ENCODE data around the gene CHI3L2. TPM values are rescaled to one million over a fixed set of nuclear protein-coding genes. Genes with fewer than 3 reads are reported as not detected.
A peak's percentile ranks its signal among the peaks of the same experiment; 100 is the strongest.

CHI3L2 gene
- total and polyA plus RNA-seq, 2 experiments from 2014 or later = 0.68 TPM; not detected in 1

DNA sequence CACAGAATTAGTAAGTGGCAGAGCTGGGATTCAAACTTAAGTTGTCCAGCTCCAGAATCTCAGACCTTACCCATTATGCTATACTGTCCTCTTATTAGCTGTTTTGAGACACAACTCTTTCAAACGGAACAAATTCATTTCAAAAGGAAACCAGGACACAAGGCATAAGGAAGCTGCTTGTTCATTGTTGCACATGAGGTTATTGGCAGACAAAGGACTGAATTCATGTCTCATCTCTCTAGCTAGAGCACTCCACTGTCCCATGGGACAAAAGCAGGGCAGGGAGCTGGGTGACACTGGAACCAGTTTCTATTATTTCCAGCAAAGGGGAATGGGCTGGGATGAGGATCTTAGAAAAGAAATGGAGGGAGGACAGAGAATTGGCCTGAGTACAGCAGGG lies 26.4 kb downstream of the CHI3L2 start (continued):
- TF ChIP-seq, protein P1, sequence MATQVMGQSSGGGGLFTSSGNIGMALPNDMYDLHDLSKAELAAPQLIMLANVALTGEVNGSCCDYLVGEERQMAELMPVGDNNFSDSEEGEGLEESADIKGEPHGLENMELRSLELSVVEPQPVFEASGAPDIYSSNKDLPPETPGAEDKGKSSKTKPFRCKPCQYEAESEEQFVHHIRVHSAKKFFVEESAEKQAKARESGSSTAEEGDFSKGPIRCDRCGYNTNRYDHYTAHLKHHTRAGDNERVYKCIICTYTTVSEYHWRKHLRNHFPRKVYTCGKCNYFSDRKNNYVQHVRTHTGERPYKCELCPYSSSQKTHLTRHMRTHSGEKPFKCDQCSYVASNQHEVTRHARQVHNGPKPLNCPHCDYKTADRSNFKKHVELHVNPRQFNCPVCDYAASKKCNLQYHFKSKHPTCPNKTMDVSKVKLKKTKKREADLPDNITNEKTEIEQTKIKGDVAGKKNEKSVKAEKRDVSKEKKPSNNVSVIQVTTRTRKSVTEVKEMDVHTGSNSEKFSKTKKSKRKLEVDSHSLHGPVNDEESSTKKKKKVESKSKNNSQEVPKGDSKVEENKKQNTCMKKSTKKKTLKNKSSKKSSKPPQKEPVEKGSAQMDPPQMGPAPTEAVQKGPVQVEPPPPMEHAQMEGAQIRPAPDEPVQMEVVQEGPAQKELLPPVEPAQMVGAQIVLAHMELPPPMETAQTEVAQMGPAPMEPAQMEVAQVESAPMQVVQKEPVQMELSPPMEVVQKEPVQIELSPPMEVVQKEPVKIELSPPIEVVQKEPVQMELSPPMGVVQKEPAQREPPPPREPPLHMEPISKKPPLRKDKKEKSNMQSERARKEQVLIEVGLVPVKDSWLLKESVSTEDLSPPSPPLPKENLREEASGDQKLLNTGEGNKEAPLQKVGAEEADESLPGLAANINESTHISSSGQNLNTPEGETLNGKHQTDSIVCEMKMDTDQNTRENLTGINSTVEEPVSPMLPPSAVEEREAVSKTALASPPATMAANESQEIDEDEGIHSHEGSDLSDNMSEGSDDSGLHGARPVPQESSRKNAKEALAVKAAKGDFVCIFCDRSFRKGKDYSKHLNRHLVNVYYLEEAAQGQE (IDR thresholded peaks at IDR 0.05; ENCODE audit: unreplicated experiment) = no peak

DNA sequence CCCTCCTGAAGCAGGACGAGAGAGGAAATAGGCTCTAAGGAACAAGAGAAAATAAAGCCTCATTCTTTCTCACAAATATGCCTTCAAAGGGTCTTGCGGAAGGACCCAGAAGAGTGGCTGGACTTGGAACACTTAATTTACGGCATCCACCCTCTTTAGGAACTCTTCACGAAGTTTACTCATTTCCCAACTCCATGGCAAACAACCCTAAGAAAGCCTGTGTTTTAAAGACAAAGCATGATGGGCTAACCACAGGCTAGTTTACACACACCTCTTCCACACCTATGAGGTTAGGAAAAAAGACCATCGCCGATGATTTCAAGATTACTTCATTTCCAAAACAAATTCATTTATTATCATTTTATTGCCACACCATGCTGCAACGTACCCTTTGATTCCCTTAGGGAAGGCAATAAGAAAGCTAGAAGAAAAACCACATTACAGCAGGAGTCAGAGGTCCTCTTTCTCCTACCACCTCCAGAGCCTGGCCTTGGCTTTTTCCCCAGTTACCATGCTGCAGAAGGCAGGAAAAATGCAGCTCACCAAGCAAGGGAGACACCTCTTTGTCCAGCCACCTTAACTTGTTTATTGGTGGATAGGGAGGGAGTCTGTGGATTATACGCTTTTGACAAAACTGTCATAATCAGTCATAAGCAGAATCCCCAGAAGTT lies 29.6 kb downstream of the CHI3L2 start:
- Histone ChIP-seq H3K4me3 (no peak overlapping the region), H3K9me2 (ENCODE audit: insufficient read depth) (peaks cover 5% of the 10 kb centered on the region; the same call in 1 of the 2 replicates), H3K36me3 (ENCODE audit: insufficient read depth) (no peaks in the 10 kb centered on the region), H3F3A (replicated peaks; ENCODE audit: low read depth) (no peaks in the 10 kb centered on the region), H3K27ac (ENCODE audit: low read depth) (no peak overlapping the region), H3K4me1 (ENCODE audit: insufficient read depth) (0 out of 2 replicates have a peak, but pooled peaks cover 8% of the 10 kb centered on the region), H2AFZ (peak overlapping the region; percentile 3; the same call in 1 of the 2 replicates), H3K4me2 (no peak overlapping the region), H3K27me3 (ENCODE audit: insufficient read depth) (no peaks in the 10 kb centered on the region), H3K79me2 (replicated peaks; ENCODE audit: insufficient read depth) (no peaks in the 10 kb centered on the region), H4K20me1 (replicated peaks; ENCODE audit: insufficient read depth) (no peaks in the 10 kb centered on the region)
- no peak overlapping the region for H3K4me3 Mint-ChIP-seq
- no peaks in the 10 kb centered on the region for H3K9me3 Mint-ChIP-seq
- H3K4me1 Mint-ChIP-seq = peaks cover 5% of the 10 kb centered on the region; the same call in 2 of the 3 replicates
- no peak overlapping the region for H3K27ac Mint-ChIP-seq
- peaks cover 7% of the 10 kb centered on the region for H3K27me3 Mint-ChIP-seq (ENCODE audit: insufficient read depth, low read depth, poor library complexity)
- no peak for ATAC-seq
- no peak for DNase-seq (ENCODE audit: low spot score)
- H3K36me3 Mint-ChIP-seq (ENCODE audit: low read depth) = no peaks in the 10 kb centered on the region
- TF ChIP-seq, protein P2, sequence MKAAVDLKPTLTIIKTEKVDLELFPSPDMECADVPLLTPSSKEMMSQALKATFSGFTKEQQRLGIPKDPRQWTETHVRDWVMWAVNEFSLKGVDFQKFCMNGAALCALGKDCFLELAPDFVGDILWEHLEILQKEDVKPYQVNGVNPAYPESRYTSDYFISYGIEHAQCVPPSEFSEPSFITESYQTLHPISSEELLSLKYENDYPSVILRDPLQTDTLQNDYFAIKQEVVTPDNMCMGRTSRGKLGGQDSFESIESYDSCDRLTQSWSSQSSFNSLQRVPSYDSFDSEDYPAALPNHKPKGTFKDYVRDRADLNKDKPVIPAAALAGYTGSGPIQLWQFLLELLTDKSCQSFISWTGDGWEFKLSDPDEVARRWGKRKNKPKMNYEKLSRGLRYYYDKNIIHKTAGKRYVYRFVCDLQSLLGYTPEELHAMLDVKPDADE (IDR thresholded peaks at IDR 0.05) = no peak
- TF ChIP-seq STAT1 (IDR thresholded peaks at IDR 0.05; ENCODE audit: unreplicated experiment) (no peak), ZNF331 (CRISPR knock-in tag; IDR thresholded peaks at IDR 0.05; ENCODE audit: low read depth) (no peak), JUNB (IDR thresholded peaks at IDR 0.05; ENCODE audit: unreplicated experiment) (no peak), POLR2AphosphoS5 (IDR thresholded peaks at IDR 0.05; ENCODE audit: low read depth) (no peak), CREB1 (CRISPR knock-in tag; IDR thresholded peaks at IDR 0.05; ENCODE audit: low read depth) (no peak), EZH2phosphoT487 (IDR thresholded peaks at IDR 0.05; ENCODE audit: unreplicated experiment) (no peak), EZH2 (IDR thresholded peaks at IDR 0.05; ENCODE audit: low read depth, unreplicated experiment) (no peak), ZNF114 (CRISPR knock-in tag; IDR thresholded peaks at IDR 0.05) (no peak)
- TF ChIP-seq, protein P1 (IDR thresholded peaks at IDR 0.05; ENCODE audit: unreplicated experiment) = no peak
- TF ChIP-seq, protein P3, sequence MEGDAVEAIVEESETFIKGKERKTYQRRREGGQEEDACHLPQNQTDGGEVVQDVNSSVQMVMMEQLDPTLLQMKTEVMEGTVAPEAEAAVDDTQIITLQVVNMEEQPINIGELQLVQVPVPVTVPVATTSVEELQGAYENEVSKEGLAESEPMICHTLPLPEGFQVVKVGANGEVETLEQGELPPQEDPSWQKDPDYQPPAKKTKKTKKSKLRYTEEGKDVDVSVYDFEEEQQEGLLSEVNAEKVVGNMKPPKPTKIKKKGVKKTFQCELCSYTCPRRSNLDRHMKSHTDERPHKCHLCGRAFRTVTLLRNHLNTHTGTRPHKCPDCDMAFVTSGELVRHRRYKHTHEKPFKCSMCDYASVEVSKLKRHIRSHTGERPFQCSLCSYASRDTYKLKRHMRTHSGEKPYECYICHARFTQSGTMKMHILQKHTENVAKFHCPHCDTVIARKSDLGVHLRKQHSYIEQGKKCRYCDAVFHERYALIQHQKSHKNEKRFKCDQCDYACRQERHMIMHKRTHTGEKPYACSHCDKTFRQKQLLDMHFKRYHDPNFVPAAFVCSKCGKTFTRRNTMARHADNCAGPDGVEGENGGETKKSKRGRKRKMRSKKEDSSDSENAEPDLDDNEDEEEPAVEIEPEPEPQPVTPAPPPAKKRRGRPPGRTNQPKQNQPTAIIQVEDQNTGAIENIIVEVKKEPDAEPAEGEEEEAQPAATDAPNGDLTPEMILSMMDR (conservative IDR thresholded peaks at IDR 0.05; ENCODE audit: low read depth in 2 of 2) = no peak

All from GM23338 (cell line).